Ovary (tissue), 9 donors: ENCODE measurements around the gene CADM2. TPM values are rescaled to one million over a fixed set of nuclear protein-coding genes. Genes with fewer than 3 reads are reported as not detected.

Experiments
- DNase-seq, 5 donors: peaks; one replicate each; pipeline ENCODE4 v3.0.0-alpha.2; 2019 to 2020
- H3K27ac ChIP-seq, 2 donors: fragments of 200-600 bp; one replicate each; pipeline versions ENCODE4 v1.5.1 to v1.8.0; 2019 to 2022
- H3K27me3 ChIP-seq: fragments of 200-600 bp; one replicate; pipeline ENCODE4 v1.8.0; 2022
- H3K36me3 ChIP-seq: fragments of 200-600 bp; sonication (generic); one replicate; pipeline ENCODE4 v1.5.1; 2019
- H3K4me1 ChIP-seq: one replicate; pipeline ENCODE4 v1.8.1; 2013; ENCODE audit warnings: mild to moderate bottlenecking, moderate library complexity; ENCODE audit not compliant: insufficient read depth
- H3K4me3 ChIP-seq: fragments of 200-600 bp; sonication (generic); one replicate; pipeline ENCODE4 v1.5.1; 2017
- H3K9me3 ChIP-seq, 2 donors: fragments of 200-600 bp in 1 of 2; sonication (generic) in 1 of 2; one replicate each; pipeline versions ENCODE4 v1.5.1 to v1.8.1; 2013 to 2019; ENCODE audit warnings: mild to moderate bottlenecking in 1 of 2, moderate library complexity in 1 of 2
- CTCF ChIP-seq, 3 donors: fragments of 450-650 bp in 2 of 3; fragments of 200-600 bp in 1 of 3; IDR thresholded peaks; one replicate each; pipeline versions ENCODE4 v1.5.1 to v1.8.0; 2016 to 2022; ENCODE audit warnings: antibody characterized with exemption in 3 of 3, mild to moderate bottlenecking in 1 of 3
- EP300 ChIP-seq: sonication (generic); formaldehyde crosslinking; IDR thresholded peaks from one replicate; pipeline ENCODE4 v1.6.1; 2017; ENCODE audit warnings: antibody characterized with exemption
- POLR2A ChIP-seq: fragments of 450-650 bp; IDR thresholded peaks from one replicate; pipeline ENCODE4 v1.6.1; 2017; ENCODE audit warnings: antibody characterized with exemption, mild to moderate bottlenecking, moderate library complexity
- WGBS, 3 donors: extraction: QIAGEN DNeasy Blood & Tissue Kit in 1 of 3; methylation state at CpG; one replicate each; pipeline versions ENCODE4 v1.1.5 to v1.1.7; 2013 to 2017; 5-methylcytosine and 5-hydroxymethylcytosine counted together
- intact Hi-C, 4 donors: fragments of 100-400 bp; cut with DNase I; formaldehyde crosslinking; loops; one replicate each; pipeline versions ENCODE4 v1.11.0 to v1.15.1; 2022 to 2023
- polyA plus RNA-seq, 2 donors: library from polyadenylated mRNA; stranded (reverse); fragments of 200-250 nt in 1 of 2; fragments of 350-450 nt in 1 of 2; fragmentation: Illumina TruSeq in 1 of 2; extraction: RNeasy Lipid Tissue Mini Kit (QIAGEN cat#74804) in 1 of 2; gene quantifications; one replicate each; pipeline ENCODE4 v1.2.3, GENCODE V29; 2013 to 2014
- total RNA-seq, 7 donors: library from RNA; depleted of rRNA in 2 of 7; stranded (reverse); fragments of >200 nt in 2 of 7; fragmentation: NEBNext Ultra II Directional in 3 of 7; extraction: Animal tissue kit (Norgen Biotek cat#: 25700) in 3 of 7; gene quantifications; one replicate each; pipeline versions ENCODE4 v1.1.0 to v1.2.4, GENCODE V29; 2016 to 2023
- donor health status: DM: no; HTN: no; CAD: no; lungs with moderate emphysema.
- donor health status: DM: no; HTN: no; CAD: no.
- donor health status: Bipolar disorder and iron deficiency.
- donor health status: DM: yes; HTN: yes; CAD: no.
- donor health status: DM: no; HTN: no; CAD: no.
- donor health status: DM: yes; HTN: yes; CAD: no.

The CADM2 gene
- total and polyA plus RNA-seq, 9 donors: 0.20 to 1.9 (median 0.69) TPM

GRCh38 chr3:85554153-85554552 is 595.4 kb downstream of the CADM2 start:
- Histone ChIP-seq H3K27ac (no peak overlapping the region), H3K4me3 (no peak overlapping the region), H3K9me3 (no peaks in the 10 kb centered on the region), H3K36me3 (no peaks in the 10 kb centered on the region), H3K27me3 (no peaks in the 10 kb centered on the region), H3K4me1 (no peaks in the 10 kb centered on the region)
- intact Hi-C loops: no loop called here
- no peak for DNase-seq
- 69 to 81% (median 77%) methylated on average over 10 of the region's 10 CpGs for WGBS, 3 donors
- TF ChIP-seq POLR2A (no peak), EP300 (no peak), CTCF (IDR thresholded peaks at IDR 0.05) (no peak)

GRCh38 chr3:85560088-85560785 is 601.4 kb downstream of the CADM2 start:
- H3K36me3 ChIP-seq: no peaks in the 10 kb centered on the region
- intact Hi-C loops: no loop called here
- no peaks in the 10 kb centered on the region for H3K27me3 ChIP-seq
- H3K4me1 ChIP-seq: no peaks in the 10 kb centered on the region
- 47 to 55% (median 54%) methylated on average over 7 of the region's 7 CpGs for WGBS, 3 donors
- DNase-seq: no peak
- TF ChIP-seq POLR2A (no peak), EP300 (no peak)
- no peaks in the 10 kb centered on the region for H3K9me3 ChIP-seq
- H3K27ac ChIP-seq: no peak overlapping the region
- no peak overlapping the region for H3K4me3 ChIP-seq

GRCh38 chr3:85567071-85567676 is 608.4 kb downstream of the CADM2 start:
- intact Hi-C loops: no loop called here

GRCh38 chr3:85570819-85571218 is 612.0 kb downstream of the CADM2 start:
- Histone ChIP-seq H3K27ac (no peak overlapping the region), H3K4me1 (no peaks in the 10 kb centered on the region), H3K4me3 (no peak overlapping the region), H3K9me3 (no peaks in the 10 kb centered on the region), H3K27me3 (no peaks in the 10 kb centered on the region), H3K36me3 (no peaks in the 10 kb centered on the region)
- intact Hi-C loops: no loop called here
- WGBS, 3 donors: 90 to 94% (median 91%) methylated on average over 3 of the region's 3 CpGs
- TF ChIP-seq POLR2A (no peak), EP300 (no peak), CTCF (IDR thresholded peaks at IDR 0.05) (no peak)
- DNase-seq: no peak

More at GRCh38 chr3:85567071-85567676, 608.4 kb downstream of the CADM2 start:
- Histone ChIP-seq H3K9me3 (no peaks in the 10 kb centered on the region), H3K27ac (no peak overlapping the region), H3K4me1 (no peaks in the 10 kb centered on the region), H3K27me3 (no peaks in the 10 kb centered on the region), H3K4me3 (no peak overlapping the region), H3K36me3 (no peaks in the 10 kb centered on the region)
- TF ChIP-seq CTCF (IDR thresholded peaks at IDR 0.05) (no peak), EP300 (no peak), POLR2A (no peak)
- WGBS, 3 donors: 13 to 19% (median 13%) methylated on average over 5 of the region's 5 CpGs
- DNase-seq: no peak

GRCh38 chr3:85571835-85572234 is 613.0 kb downstream of the CADM2 start:
- H3K27ac ChIP-seq: no peak overlapping the region
- H3K9me3 ChIP-seq: no peaks in the 10 kb centered on the region
- no peak overlapping the region for H3K4me3 ChIP-seq
- DNase-seq: no peak
- no peaks in the 10 kb centered on the region for H3K27me3 ChIP-seq
- 93 to 96% (median 93%) methylated on average over 6 of the region's 6 CpGs for WGBS, 3 donors
- intact Hi-C loops: no loop called here
- no peak for TF ChIP-seq EP300
- no peak for TF ChIP-seq CTCF (IDR thresholded peaks at IDR 0.05)
- no peak for TF ChIP-seq POLR2A
- H3K4me1 ChIP-seq: no peaks in the 10 kb centered on the region
- H3K36me3 ChIP-seq: no peaks in the 10 kb centered on the region
